ENCODE data around the gene FCSK.

Gene FCSK

GRCh38 chr16:70484867-70485266 is 30.5 kb downstream of the FCSK start:
- H3K36me3 ChIP-seq (ENCODE audit: control insufficient read depth, low read length), result peaks cover 38% of the 10 kb centered on the region
- no peaks in the 10 kb centered on the region for H3K27me3 ChIP-seq (ENCODE audit: control insufficient read depth, low read length)
- TF ChIP-seq CTCF (IDR thresholded peaks at IDR 0.05; ENCODE audit: low read depth, low read length, poor library complexity, severe bottlenecking) (no peak), EZH2phosphoT487 (IDR thresholded peaks at IDR 0.05; ENCODE audit: borderline replicate concordance, low read length) (no peak)
- H3K9me3 ChIP-seq (ENCODE audit: control insufficient read depth, insufficient read depth, low read length), result no peaks in the 10 kb centered on the region
- no peak overlapping the region; the same call in 1 of the 2 replicates for H3K27ac ChIP-seq (ENCODE audit: low read depth, low read length)
- no peak overlapping the region for H3K4me3 ChIP-seq (ENCODE audit: low read length)
- no peaks in the 10 kb centered on the region for H4K20me1 ChIP-seq (ENCODE audit: control insufficient read depth, insufficient read depth, low read depth, low read length)
- H3K4me2 ChIP-seq (ENCODE audit: low read length), result no peak overlapping the region
- no peaks in the 10 kb centered on the region for H3K9me2 ChIP-seq (replicated peaks; ENCODE audit: control insufficient read depth, low read length)
- H3K4me1 ChIP-seq (ENCODE audit: control insufficient read depth, low read length), result peaks cover 49% of the 10 kb centered on the region
- peaks cover 13% of the 10 kb centered on the region for H3F3A ChIP-seq (ENCODE audit: control insufficient read depth, insufficient read depth)
- H3K79me2 ChIP-seq (ENCODE audit: control insufficient read depth, low read length), result no peaks in the 10 kb centered on the region

- Histone ChIP-seq H3K9me3 (ENCODE audit: control insufficient read depth, insufficient read depth, low read length) (no peaks in the 10 kb centered on the region), H3K36me3 (ENCODE audit: control insufficient read depth, low read length) (peaks cover 37% of the 10 kb centered on the region), H3F3A (ENCODE audit: control insufficient read depth, insufficient read depth) (no peaks in the 10 kb centered on the region), H3K4me1 (ENCODE audit: control insufficient read depth, low read length) (peaks cover 27% of the 10 kb centered on the region), H3K4me3 (ENCODE audit: low read length) (no peak overlapping the region), H3K4me2 (ENCODE audit: low read length) (no peak overlapping the region), H3K27me3 (ENCODE audit: control insufficient read depth, low read length) (no peaks in the 10 kb centered on the region), H4K20me1 (ENCODE audit: control insufficient read depth, insufficient read depth, low read depth, low read length) (no peaks in the 10 kb centered on the region), H3K79me2 (ENCODE audit: control insufficient read depth, low read length) (no peaks in the 10 kb centered on the region), H3K27ac (ENCODE audit: low read depth, low read length) (no peak overlapping the region), H3K9me2 (replicated peaks; ENCODE audit: control insufficient read depth, low read length) (no peaks in the 10 kb centered on the region)
- TF ChIP-seq EZH2phosphoT487 (IDR thresholded peaks at IDR 0.05; ENCODE audit: borderline replicate concordance, low read length) (no peak), CTCF (IDR thresholded peaks at IDR 0.05; ENCODE audit: low read depth, low read length, poor library complexity, severe bottlenecking) (no peak)
Measured at GRCh38 chr16:70490261-70490660, 35.9 kb downstream of the FCSK start.

DNA sequence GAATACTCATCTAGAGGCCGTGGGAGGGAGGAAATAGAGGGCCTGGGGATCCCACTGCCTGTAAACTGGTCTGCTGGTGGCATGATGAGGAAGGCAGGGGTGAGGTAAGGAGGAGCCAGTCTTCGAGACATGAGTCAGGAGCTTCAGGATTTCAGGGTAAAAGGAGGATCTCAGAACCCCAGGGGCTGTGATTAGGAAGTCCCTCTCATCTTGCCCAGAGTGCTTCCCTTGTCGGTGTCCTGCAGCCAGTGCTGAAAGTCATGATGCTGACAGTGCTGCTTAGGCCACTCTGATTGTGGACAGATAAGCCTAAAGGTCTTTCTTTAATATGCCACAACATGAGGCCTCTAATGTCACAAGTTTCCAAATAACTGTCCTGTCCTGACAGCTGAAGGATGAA is 39.4 kb downstream of the FCSK start:
- Histone ChIP-seq H3K4me2 (ENCODE audit: low read length) (peak overlapping the region; percentile 37), H3K4me3 (ENCODE audit: low read length) (no peak overlapping the region), H3K27ac (ENCODE audit: low read depth, low read length) (peak overlapping the region; percentile 15; the same call in 1 of the 2 replicates), H3F3A (ENCODE audit: control insufficient read depth, insufficient read depth) (peaks cover 2% of the 10 kb centered on the region; the same call in 1 of the 2 replicates), H3K27me3 (ENCODE audit: control insufficient read depth, low read length) (no peaks in the 10 kb centered on the region), H4K20me1 (ENCODE audit: control insufficient read depth, insufficient read depth, low read depth, low read length) (no peaks in the 10 kb centered on the region), H3K36me3 (ENCODE audit: control insufficient read depth, low read length) (peaks cover 68% of the 10 kb centered on the region), H3K79me2 (ENCODE audit: control insufficient read depth, low read length) (no peaks in the 10 kb centered on the region), H3K9me2 (replicated peaks; ENCODE audit: control insufficient read depth, low read length) (no peaks in the 10 kb centered on the region), H3K4me1 (ENCODE audit: control insufficient read depth, low read length) (peaks cover 27% of the 10 kb centered on the region), H3K9me3 (ENCODE audit: control insufficient read depth, insufficient read depth, low read length) (no peaks in the 10 kb centered on the region)
- TF ChIP-seq CTCF (IDR thresholded peaks at IDR 0.05; ENCODE audit: low read depth, low read length, poor library complexity, severe bottlenecking), result no peak
- TF ChIP-seq EZH2phosphoT487 (IDR thresholded peaks at IDR 0.05; ENCODE audit: borderline replicate concordance, low read length), result no peak
